GM19240 (cell line): ENCODE data around the gene MYADML2.

ENCODE experiments used
- DNase-seq: peaks from one replicate; pipeline ENCODE4 v3.0.0; 2011; ENCODE audit warnings: low spot score; ENCODE audit not compliant: insufficient read length

Gene MYADML2

DNA sequence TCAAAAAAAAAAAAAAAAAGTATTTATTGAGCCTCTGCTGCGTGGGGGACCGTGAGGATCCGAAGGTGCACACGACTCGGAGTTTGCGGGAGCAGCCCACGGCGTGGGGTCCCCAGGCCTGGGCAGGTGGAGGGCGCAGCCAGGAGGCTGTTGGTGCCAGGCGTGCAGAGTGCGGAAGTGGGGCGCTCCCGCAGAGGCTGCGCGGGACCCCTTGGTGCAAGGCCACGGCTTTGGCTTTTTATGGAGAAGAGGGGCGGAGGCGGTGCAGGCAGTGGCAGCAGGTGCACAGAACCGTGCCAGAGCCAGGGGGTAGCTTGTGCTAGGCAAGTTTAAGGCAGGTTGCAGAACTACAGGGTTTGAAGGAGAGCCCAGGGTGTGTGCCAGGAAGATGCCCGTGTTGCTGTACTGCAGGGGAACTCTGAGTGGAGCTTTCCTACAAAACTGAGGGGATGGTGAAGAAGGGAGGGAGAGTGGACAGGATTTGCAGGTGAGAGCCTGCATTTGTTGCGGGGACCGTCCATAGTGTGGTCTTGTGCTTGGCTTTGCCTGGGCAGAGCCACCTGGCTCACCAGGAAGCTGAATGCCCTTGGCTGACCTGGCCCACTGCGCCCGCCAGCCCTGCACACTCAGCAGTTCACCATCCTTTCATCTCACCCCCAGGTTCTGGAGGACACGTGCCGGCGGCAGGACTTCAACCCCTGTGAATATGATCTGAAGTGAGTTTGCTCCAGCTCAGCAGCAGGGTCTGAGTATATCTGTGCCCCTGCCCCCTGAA lies 31.7 kb upstream of the MYADML2 start:
- no peak for DNase-seq

DNA sequence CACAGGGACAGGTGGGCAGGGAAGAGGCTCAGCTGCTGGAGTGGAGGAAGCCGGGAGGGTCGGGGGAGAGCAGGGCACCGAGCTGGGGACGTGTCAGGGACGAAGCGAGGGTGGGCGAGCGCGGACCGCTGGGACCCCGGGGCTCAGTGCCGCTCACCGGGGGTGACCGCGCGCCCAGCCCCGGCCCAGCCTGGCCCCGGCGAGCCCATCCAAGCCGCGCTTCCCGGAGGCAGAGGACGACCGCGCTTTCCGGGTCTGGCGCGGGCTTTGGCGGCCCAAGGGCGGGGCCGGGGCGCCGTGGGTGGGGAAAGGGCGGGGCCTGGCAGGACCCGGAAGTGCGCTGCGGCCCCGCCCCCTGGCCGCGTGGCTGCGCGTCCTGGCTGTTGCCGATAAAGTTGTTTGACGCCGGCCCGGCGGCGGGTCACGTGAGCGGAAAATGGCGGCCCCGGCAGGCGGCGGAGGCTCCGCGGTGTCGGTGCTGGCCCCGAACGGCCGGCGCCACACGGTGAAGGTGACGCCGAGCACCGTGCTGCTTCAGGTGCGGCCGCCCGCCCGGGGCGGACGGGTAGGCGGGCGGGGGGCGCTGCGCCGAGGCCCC lies 30.3 kb upstream of the MYADML2 start, which contains the start of gene ASPSCR1:
Gene ASPSCR1, plus strand, starts transcription at position 419 of the 598 bp plus-strand sequence. Its CDS starts 18 bp downstream, at position 437.
- DNase-seq = peak; percentile 85

DNA sequence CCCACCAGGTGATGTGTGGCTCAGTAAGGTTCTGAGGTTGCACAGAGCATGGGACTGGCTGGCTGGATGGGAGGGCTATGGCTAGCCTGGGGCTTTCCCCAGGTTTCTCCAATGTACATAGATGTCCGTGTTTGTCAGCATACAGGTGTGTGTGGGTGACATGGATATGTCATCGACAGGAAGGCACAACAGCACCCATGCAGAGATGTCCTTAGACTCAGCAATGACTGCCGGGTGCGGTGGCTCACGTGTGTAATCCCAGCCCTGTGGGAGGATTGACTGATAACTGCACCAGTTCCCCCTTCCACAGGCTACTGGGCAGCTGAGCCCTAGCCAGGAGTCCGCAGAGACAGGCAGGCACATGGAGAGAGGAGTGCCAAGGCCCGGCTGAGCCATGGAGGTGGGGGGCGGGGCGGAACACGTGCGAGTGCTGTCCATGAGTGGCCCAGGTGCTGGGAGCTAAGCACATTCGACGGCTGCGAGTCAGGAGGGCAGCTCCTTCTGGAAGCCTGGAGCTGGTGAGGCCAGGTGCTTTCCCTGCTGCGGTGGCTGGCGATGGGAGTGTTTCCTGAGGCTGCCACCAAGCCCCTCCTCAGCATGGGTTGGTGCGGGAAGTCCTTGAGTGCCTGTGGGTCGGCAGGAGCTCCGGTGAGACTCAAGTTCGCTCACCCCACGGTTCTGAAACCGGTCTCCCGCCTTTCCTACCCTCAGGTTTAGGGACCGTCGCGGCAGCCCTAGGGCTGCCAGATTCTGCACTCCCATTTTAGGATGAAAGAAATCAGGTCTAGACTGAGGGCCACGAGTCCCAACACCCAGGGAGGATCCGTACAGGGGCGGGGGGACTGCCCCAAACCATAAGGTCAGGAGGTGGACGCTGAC lies 29.5 kb upstream of the MYADML2 start:
- DNase-seq = no peak

- no peak for DNase-seq
Observed at GRCh38 chr17:81973432-81973831, 26.4 kb upstream of the MYADML2 start.

DNA sequence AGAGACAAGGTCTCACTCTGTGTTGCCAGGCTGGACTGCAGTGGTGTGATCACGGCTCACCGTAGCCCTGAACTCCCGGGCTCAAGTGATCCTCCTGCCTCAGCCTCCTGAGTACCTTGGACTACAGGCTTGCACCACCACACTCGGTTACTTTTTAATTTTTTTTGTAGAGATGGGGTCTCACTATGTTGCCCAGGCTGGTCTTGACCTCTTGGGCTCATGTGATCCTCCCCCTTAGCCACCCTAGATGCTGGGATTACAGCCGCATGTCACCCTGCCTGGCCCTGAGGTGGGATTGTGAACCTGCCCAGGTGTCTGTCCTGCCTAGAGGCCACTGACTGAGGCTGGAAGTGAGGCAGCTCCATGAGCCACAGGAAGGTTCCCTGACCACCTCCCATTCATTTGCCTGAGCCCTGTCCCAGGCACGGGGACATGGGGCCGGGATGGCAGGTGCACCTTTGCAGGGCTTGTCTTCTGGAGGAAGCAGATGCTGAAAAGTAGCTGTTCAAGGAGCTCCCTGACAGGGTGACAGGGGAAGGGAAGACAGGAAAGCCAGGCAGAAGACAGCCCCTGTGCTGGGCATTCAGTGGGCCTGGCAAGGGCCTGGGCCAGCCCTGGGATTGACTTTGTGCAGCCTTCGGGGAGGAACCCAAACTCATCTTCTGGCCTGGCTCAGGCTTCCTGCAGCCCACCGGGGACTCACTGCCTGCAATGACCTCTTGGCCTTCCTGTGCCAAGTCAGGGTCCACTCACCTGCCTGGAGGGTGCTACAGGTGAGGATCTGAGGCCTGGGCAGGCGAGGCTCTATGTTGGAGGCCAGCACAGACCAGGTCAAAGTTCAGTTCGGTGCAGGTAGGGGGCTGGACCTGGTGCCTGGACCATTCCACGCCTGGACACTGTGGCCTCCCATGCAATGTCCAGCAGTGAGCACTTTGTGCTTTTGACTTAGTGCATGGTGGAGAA lies 22.1 kb upstream of the MYADML2 start:
- no peak for DNase-seq

GRCh38 chr17:81968396-81968745 lies 21.3 kb upstream of the MYADML2 start:
- DNase-seq = no peak

GRCh38 chr17:81967533-81968395 lies 20.7 kb upstream of the MYADML2 start:
- DNase-seq = peak; percentile 90

DNA sequence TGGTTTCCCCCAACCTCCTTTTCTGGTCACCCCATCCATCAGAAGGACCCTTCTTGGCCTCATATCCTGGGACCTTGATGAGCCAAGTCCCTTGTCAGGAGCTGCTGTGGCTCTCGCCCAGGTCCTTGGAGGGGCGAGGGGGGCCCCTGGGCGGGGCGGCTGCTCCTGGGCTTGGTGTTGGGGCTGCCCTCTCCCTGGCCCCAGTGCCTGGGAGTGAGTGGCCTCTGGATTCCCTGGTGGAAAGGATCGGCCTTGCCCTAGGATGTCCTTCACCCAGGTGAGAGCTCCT lies 20.2 kb upstream of the MYADML2 start:
- no peak for DNase-seq

DNA sequence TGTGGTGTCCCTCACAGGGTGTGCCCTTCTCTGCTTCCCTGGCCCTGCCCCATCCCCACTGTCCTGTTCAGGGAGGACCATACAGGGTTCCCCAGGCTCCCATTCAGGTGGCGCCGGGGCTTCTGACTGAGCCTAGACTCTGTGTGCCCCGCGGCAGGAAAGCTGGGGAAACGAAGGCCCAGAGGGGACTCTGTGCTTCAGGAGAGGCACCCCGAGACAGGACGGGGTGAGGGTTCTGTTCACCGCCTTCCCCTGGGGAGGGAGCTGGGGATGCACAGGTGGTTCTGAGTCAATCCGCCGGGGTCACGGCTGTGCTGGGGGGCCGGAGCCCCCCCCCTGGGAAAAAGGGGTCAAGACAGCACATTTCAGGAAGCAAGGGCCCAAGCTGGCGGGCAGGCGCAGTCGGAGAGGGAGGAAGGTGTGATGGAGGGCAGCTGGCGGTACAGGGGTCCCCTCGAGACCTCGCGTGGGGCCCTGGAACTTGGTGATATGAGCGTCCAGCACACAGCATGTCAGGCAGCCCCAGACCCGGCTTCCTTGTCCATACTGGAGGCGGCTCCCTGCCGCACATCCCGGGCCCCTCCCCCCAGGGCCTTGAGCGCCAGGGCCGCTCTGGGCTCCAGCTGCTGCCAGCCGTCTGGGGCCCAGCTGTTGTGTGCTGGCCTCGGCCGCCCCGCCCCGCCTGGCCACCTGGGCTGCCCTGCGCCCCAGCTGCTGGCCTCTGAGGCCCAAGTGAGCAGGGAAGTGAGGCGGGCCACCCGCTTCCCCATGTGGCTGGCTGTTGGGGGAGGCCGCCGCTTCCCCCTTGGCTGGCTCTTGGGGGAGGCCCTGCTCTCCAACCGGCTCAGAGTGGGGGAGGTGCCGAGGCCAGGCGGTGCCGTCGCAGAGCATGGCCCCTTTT lies 19.6 kb upstream of the MYADML2 start:
- DNase-seq = no peak

DNA sequence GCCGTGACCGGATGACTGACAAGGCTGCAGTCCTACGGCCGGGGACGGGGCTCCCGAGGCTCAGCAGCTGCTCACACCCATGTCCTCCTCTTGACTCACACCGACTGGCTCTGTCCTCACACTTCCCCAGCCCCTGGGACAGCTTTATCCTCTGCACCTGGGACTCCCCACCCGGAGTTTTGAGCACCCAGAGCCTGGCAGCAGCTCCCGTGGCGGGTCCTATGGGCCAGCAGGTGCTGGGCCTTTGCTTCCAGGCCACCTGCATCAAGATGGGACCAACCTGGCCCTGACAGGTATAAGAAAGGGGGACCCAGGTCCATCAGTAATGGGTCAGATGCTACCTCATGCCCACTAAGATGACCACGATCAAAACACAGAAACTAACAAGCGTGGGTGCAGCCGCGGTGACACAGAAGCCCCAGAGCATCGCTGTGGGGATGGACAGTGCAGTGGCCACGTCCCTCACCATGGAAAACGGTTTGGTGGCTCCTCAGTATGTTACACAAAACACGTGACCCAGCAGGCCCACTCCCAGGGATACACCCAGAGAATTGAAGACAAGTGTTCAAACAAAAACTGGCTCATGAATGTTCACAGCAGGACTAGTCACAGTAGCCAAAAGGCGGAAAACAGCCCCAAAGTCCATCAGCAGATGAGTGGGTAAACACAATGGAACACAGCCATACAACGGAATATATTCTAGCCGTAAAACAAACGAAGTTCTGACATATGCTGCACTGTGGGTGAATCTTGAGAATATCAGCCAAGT lies 17.2 kb upstream of the MYADML2 start:
- DNase-seq = no peak

DNA sequence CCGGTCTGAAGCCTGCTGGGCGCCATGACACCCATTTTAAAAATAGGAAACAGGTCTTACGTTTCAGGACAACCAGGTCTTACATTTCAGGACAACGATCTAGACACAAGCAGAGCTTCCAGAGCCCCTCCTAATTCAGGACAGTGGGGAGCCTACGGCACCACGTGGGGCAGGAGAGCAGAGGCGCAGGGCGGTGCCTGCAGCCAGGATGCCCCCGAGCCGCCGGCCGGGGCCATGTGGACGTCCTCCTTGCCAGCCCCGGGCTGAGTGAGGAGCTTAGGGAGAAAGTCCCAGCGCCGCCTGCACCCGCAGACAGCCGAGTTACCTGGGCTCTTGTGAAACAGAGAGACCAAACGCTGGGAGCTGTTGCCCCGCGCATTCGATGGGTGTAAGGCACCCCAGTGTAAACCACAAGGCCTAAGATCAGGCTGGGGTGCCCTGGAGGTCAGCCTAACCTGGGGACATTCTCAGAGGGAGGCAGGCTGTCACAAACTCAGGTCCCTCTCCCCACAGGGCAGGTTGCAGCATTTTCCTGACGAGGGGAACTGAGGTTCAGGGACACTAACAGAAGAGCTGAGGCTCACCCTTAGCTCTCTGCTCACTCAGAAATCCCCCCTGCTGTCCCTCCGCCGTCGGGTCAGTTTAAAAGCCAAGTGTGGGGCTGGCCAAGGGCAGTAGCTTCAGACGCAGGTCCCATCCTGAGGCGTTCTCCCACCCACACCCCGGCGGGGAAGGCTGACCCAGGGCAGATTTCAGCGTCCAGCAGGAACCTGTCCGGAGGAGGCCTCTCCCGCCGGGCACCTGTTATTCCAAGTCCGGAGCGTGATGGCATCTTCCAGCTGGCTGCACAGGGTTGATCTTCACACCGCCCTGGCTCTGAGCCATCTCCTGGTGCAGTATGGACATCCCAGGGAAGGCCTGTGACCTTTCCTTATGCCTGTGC lies 15.7 kb upstream of the MYADML2 start:
- no peak for DNase-seq

DNA sequence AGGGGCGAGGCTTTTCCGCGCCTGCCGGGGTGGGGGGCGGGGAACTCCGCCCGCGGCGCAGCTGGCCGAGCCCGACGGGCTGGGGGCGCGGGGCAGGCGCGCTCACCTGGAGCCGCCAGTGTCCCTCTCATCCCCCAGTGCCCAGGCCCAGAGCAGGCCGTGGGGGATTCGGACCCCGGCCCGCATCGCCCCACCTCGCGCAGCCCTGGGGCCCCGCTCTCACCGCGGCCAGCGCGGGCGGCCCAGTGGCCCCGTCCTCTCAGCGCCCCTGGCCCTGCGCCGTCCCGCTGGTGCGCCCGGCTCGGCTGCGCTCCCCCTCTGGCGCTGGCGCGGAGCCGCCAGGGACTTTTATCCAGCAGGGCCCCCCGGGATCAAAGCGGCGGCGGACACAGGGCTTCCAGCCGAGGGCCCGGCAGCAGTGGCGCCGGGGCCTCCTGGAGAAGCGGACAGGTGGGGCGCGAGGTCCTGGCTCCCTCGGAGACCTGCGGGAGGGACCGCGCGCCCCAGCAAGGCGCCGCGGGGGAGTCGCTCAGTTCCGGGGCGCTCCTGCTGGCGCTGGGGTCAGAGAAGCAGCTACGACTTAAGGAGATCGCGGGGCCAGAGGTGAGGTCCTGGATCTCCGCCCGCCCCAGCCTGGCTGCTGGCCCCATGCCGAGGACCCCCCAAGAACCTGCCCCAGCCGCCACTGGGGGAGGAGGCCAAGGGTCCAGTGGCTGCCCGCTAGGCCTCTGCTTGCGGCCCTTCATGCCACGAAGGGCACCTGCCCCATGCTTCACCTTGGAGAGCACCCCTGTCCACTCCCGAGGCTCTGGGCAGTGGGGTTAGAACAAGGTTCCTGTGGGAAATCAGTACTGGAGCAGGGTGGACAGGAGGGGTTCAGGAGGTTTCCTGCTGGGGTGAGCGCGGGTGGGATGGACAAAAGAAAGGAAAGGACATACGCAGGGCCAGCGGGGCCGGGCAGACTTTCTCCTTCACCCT lies 14.8 kb upstream of the MYADML2 start:
- DNase-seq = no peak

- no peak for DNase-seq
Observed at GRCh38 chr17:81961087-81961511, 14.1 kb upstream of the MYADML2 start, which contains the start of gene NOTUM. Gene NOTUM, minus strand, starts transcription at chr17:81961187. Its CDS starts 278 bp downstream, at chr17:81960909.

DNA sequence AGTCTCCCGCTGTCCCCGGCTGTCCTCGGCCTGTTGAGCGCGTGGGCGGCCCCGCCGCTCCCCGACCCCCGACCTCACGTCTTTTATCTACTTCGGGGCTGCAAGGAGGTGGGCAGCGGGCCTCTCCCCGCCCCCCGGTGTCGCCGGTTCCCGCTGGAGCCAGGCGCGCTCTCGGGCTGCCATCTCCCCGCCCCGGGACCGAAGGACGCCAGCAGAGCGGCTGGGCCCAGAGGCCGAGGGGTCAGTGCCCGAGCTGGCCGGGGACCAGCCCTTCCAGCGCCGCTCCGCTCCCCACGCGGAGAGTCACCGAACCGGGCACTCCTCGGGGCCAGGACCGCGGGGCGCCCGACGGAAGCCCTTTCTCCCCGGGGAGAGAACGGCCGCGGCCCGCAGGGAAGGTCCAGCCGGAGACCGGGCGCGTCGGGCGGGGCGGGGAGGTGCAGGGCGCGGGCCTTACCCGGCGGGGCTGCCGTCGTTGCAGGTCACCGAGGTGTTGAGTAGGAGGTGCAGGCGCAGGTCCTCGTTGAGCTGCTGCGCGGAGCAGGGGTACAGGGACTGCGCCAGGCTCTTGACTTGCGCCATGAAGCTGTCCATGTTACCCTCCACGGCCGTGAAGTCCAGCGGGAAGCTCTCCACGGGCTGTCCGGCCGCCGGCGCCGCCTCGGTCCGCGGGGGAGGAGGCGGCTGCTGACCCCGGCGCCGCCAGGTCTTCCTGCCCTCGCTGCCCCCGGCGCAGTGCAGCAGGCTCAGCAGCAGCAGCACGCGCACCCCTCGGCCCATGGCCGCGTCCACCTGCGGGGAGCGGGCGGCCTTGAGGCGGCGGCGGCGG lies 13.3 kb upstream of the MYADML2 start:
- DNase-seq = no peak
